Activated CD4-positive, alpha-beta memory T cell treated with anti-CD3 and anti-CD28 coated beads, Interleukin-2, amount 10 ng/mL, durations not matched to agents 7 days and 5 days (primary cell): ENCODE measurements around the gene ACER3. TPM values are rescaled to one million over a fixed set of nuclear protein-coding genes. Genes with fewer than 3 reads are reported as not detected.
"Not testable (repeated sequence)": the region's sequence is repeated elsewhere in the genome, so short reads cannot be mapped to it uniquely, and the experiment has no call there.

Source experiments
- CTCF ChIA-PET: fragments of 350-600 bp; sonication (Branson Sonifier 250); formaldehyde crosslinking; loops from one replicate; lab custom pipeline; 2021; ENCODE audit warnings: antibody characterized with exemption, inconsistent platforms; lab: Charles Lee
- POLR2A ChIA-PET: fragments of 350-600 bp; sonication (Branson Sonifier 250); formaldehyde crosslinking; loops from one replicate; lab custom pipeline; 2021; ENCODE audit warnings: antibody characterized with exemption; lab: Charles Lee
- DNase-seq: peaks from one replicate; pipeline ENCODE4 v3.0.0-alpha.2; 2020
- H3K27ac Mint-ChIP-seq: one replicate; pipeline ENCODE4 v1.8.0; 2021; ENCODE audit warnings: mild to moderate bottlenecking, mixed read lengths
- H3K27me3 Mint-ChIP-seq: one replicate; pipeline ENCODE4 v1.8.0; 2021; ENCODE audit warnings: mixed read lengths
- H3K36me3 Mint-ChIP-seq: one replicate; pipeline ENCODE4 v1.8.0; 2021; ENCODE audit warnings: low read depth, mixed read lengths
- H3K4me1 Mint-ChIP-seq: one replicate; pipeline ENCODE4 v1.8.0; 2021; ENCODE audit warnings: mixed read lengths
- H3K4me3 Mint-ChIP-seq: one replicate; pipeline ENCODE4 v1.8.0; 2021; ENCODE audit warnings: mild to moderate bottlenecking, mixed read lengths
- H3K9me3 Mint-ChIP-seq: one replicate; pipeline ENCODE4 v1.8.0; 2021; ENCODE audit warnings: mixed read lengths
- total RNA-seq, 2 experiments: library from RNA; stranded (reverse); gene quantifications; one replicate each; pipeline ENCODE4 v1.2.3, GENCODE V29; 2021

Gene ACER3
- total RNA-seq, 2 experiments from 2014 or later = 10.3 to 12.2 TPM

DNA sequence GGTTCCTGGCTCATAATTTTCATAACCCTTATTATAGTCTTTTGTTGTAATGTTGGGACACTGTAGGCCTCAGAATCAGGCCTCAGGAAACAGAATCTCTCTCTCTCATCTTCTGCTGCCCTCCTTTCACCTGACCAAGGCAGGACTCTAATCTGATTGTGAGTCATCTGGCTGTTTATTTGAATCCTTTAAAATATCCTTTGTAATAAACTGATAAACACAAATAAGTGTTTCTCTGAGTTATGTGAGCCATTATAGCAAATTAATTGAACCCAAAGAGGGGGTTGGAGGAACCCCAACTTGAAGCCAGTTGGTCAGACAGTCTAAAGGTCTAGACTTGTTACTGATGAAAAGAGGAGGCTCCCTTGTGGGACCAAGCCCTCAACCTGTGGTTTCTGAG, 30.6 kb downstream of the ACER3 start:
- no peak overlapping the region for H3K4me3 Mint-ChIP-seq
- no peaks in the 10 kb centered on the region for H3K36me3 Mint-ChIP-seq
- POLR2A ChIA-PET = no interaction called here
- no peaks in the 10 kb centered on the region for H3K27me3 Mint-ChIP-seq
- H3K4me1 Mint-ChIP-seq = peaks cover 6% of the 10 kb centered on the region
- CTCF ChIA-PET = no interaction called here
- no peak for DNase-seq
- no peak overlapping the region for H3K27ac Mint-ChIP-seq
- no peaks in the 10 kb centered on the region for H3K9me3 Mint-ChIP-seq

GRCh38 chr11:76891793-76892192, 31.1 kb downstream of the ACER3 start:
- no peaks in the 10 kb centered on the region for H3K9me3 Mint-ChIP-seq
- CTCF ChIA-PET = no interaction called here
- no peaks in the 10 kb centered on the region for H3K36me3 Mint-ChIP-seq
- H3K27ac Mint-ChIP-seq = no peak overlapping the region
- no peak overlapping the region for H3K4me3 Mint-ChIP-seq
- no peaks in the 10 kb centered on the region for H3K27me3 Mint-ChIP-seq
- DNase-seq = no peak
- H3K4me1 Mint-ChIP-seq = peaks cover 6% of the 10 kb centered on the region
- POLR2A ChIA-PET = no interaction called here

- Mint-ChIP-seq H3K27ac (no peak overlapping the region), H3K4me1 (peaks cover 6% of the 10 kb centered on the region), H3K4me3 (no peak overlapping the region), H3K27me3 (no peaks in the 10 kb centered on the region), H3K9me3 (no peaks in the 10 kb centered on the region), H3K36me3 (no peaks in the 10 kb centered on the region)
- DNase-seq = no peak
- ChIA-PET POLR2A (no interaction called here), CTCF (interaction anchor here (2.7 kb wide), 1 partner anchor 27 kb away, joined by 7 read pairs; no protein-coding TSS in a partner anchor)
Measured at GRCh38 chr11:76892306-76892705, 31.6 kb downstream of the ACER3 start.

- H3K4me1 Mint-ChIP-seq = no peaks in the 10 kb centered on the region
- ChIA-PET CTCF (interaction anchor here (0.9 kb wide), 1 partner anchor 23 kb away, joined by 3 read pairs; no protein-coding TSS in a partner anchor), POLR2A (no interaction called here)
- H3K4me3 Mint-ChIP-seq = no peak overlapping the region
- H3K27me3 Mint-ChIP-seq = no peaks in the 10 kb centered on the region
- H3K36me3 Mint-ChIP-seq = no peaks in the 10 kb centered on the region
- no peaks in the 10 kb centered on the region for H3K9me3 Mint-ChIP-seq
- no peak overlapping the region for H3K27ac Mint-ChIP-seq
- no peak for DNase-seq
Measured at GRCh38 chr11:76897233-76897632, 36.5 kb downstream of the ACER3 start.

GRCh38 chr11:76901144-76901543, 40.4 kb downstream of the ACER3 start:
- POLR2A ChIA-PET = no interaction called here
- Mint-ChIP-seq H3K4me3 (no peak overlapping the region), H3K4me1 (no peaks in the 10 kb centered on the region), H3K27ac (no peak overlapping the region), H3K9me3 (peaks cover under 1% of the 10 kb centered on the region), H3K36me3 (peaks cover 3% of the 10 kb centered on the region), H3K27me3 (no peaks in the 10 kb centered on the region)
- no peak for DNase-seq
- CTCF ChIA-PET = no interaction called here

DNA sequence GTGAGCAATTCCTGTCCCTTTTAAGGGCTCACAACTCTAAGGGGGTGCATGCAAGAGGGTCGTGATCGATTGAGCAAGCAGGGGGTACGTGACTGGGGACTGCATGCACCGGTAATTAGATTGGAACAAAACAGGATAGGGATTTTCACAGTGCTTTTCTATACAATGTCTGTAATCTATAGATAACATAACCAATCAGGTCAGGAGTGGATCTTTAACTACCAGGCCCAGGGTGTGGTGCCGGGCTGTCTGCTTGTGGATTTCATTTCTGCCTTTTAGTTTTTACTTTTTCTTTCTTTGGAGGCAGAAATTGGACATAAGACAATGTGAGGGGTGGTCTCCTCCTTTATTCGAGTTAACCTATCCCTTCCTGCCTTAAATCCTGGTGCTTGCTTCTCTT, 40.9 kb downstream of the ACER3 start:
- CTCF ChIA-PET = interaction anchor here (1.6 kb wide), 1 partner anchor 19 kb away, joined by 4 read pairs; no protein-coding TSS in a partner anchor
- H3K4me3 Mint-ChIP-seq, H3K27ac Mint-ChIP-seq, H3K27me3 Mint-ChIP-seq, H3K4me1 Mint-ChIP-seq, DNase-seq, H3K36me3 Mint-ChIP-seq, POLR2A ChIA-PET, H3K9me3 Mint-ChIP-seq: not testable (repeated sequence)

- POLR2A ChIA-PET = no interaction called here
- Mint-ChIP-seq H3K9me3 (peaks cover 7% of the 10 kb centered on the region), H3K27ac (no peak overlapping the region), H3K4me1 (no peaks in the 10 kb centered on the region), H3K27me3 (no peaks in the 10 kb centered on the region), H3K4me3 (no peak overlapping the region), H3K36me3 (peaks cover 8% of the 10 kb centered on the region)
- no peak for DNase-seq
- CTCF ChIA-PET = interaction anchor here (1.4 to 1.6 kb wide), 2 partner anchors 17 to 18 kb away, joined by 4 read pairs; no protein-coding TSS in a partner anchor
Measured at GRCh38 chr11:76902121-76903014, 41.6 kb downstream of the ACER3 start.

DNA sequence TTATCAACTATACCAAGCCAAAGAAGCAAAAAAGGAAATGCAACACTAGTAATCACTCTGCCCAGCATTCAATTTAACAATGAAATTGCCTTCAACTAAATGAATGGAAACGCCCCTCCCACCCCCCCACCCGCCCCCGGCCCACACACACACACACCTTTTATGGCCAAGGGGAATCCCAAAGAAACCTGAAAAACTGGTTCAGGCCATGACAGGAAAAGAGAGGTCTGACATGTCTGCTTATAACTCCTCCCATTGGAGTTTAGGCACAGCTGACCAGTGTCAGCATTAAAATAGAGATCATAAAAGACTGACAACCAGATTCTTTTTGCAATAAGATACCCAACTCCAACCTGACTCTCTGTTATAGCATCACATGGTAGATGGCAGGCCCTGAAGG, 42.6 kb downstream of the ACER3 start:
- CTCF ChIA-PET = interaction anchor here (1.4 kb wide), 1 partner anchor 16 kb away, joined by 4 read pairs; no protein-coding TSS in a partner anchor
- POLR2A ChIA-PET = no interaction called here
- Mint-ChIP-seq H3K27ac (no peak overlapping the region), H3K4me3 (no peak overlapping the region), H3K4me1 (no peaks in the 10 kb centered on the region), H3K27me3 (no peaks in the 10 kb centered on the region), H3K9me3 (peaks cover 9% of the 10 kb centered on the region), H3K36me3 (peaks cover 10% of the 10 kb centered on the region)
- DNase-seq = no peak

- Mint-ChIP-seq H3K4me1 (no peaks in the 10 kb centered on the region), H3K36me3 (peaks cover 8% of the 10 kb centered on the region), H3K27ac (no peak overlapping the region), H3K9me3 (peaks cover 13% of the 10 kb centered on the region), H3K27me3 (no peaks in the 10 kb centered on the region), H3K4me3 (no peak overlapping the region)
- no peak for DNase-seq
- CTCF ChIA-PET = interaction anchor here (1.4 kb wide), 1 partner anchor 9 kb away, joined by 8 read pairs; no protein-coding TSS in a partner anchor
- POLR2A ChIA-PET = no interaction called here
Measured at GRCh38 chr11:76910620-76911414, 50.1 kb downstream of the ACER3 start.

DNA sequence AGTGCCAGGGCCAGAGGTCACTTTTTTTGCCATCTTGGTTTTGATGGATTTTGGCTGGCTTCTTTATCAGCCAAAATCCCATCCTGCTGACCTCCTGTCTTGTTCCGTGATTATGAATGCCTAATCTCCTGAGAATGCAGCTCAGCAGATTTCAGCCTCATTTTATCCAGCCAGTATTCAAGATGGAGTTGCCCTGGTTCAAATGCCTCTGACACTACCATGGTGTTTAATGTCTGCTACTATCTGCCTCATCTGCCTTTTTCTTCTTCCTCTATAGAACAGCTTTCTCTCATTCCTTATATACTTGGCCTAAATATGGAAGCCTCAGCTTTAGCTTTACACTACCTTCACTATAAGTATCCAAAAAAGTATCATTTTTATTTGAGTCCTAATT, 50.7 kb downstream of the ACER3 start:
- Mint-ChIP-seq H3K4me1 (no peaks in the 10 kb centered on the region), H3K36me3 (peaks cover 8% of the 10 kb centered on the region), H3K27ac (no peak overlapping the region), H3K4me3 (no peak overlapping the region), H3K9me3 (peaks cover 10% of the 10 kb centered on the region), H3K27me3 (no peaks in the 10 kb centered on the region)
- DNase-seq = no peak
- CTCF ChIA-PET = interaction anchor here (0.9 to 1.4 kb wide), 2 partner anchors 9 to 109 kb away, joined by 3 to 8 read pairs; no protein-coding TSS in a partner anchor
- POLR2A ChIA-PET = no interaction called here

DNA sequence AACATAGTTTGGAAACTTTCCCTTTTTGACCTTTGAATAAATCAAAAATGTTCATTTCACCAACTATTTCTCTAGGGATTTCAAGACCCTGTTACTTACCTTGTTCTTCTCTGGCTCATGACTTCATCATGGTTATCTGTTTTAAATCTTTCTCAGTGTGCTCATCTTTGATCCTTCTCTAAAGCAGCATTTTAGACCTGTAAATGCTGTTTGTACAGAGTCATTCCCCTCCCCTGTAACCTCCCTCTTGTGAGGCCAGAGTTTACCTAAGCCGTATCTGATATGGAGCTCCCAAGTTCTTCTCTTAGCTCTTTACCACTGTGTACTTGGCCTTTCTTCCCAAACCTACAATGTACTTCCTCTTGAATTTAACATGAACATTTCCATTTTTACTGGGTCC, 56.0 kb downstream of the ACER3 start:
- Mint-ChIP-seq H3K27ac (no peak overlapping the region), H3K4me1 (peaks cover 12% of the 10 kb centered on the region), H3K27me3 (no peaks in the 10 kb centered on the region), H3K4me3 (no peak overlapping the region), H3K9me3 (no peaks in the 10 kb centered on the region), H3K36me3 (no peaks in the 10 kb centered on the region)
- ChIA-PET POLR2A (no interaction called here), CTCF (interaction anchor here (0.7 to 6.2 kb wide), 2 partner anchors 29 to 107 kb away, joined by 4 to 110 read pairs; no protein-coding TSS in a partner anchor)
- DNase-seq = no peak

DNA sequence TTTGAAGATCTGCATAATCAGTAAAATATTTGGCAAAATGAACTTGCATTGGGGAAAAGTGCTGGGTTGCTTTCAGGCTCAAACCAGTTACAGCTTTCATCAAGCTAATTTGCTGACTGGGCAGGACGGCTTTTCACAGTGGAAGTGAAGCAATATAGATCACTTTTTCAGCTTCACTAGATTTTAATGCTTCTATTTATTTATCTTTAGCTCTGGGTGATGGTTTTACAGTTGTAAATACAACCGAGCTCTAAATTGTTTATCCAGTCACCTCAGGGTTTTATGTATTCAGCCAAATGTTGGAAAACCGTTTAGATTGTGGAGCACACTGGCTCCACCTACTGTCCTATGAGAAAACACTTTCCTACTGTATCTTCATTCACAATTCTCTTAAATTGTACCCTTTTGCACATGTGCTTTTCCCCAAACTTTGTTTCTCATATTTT, 58.2 kb downstream of the ACER3 start:
- DNase-seq = no peak
- Mint-ChIP-seq H3K27me3 (no peaks in the 10 kb centered on the region), H3K27ac (no peak overlapping the region), H3K4me3 (peak overlapping the region; percentile 21), H3K4me1 (peaks cover 12% of the 10 kb centered on the region), H3K9me3 (no peaks in the 10 kb centered on the region), H3K36me3 (no peaks in the 10 kb centered on the region)
- ChIA-PET POLR2A (no interaction called here), CTCF (interaction anchor here (0.6 to 6.2 kb wide), 35 partner anchors 8 to 197 kb away, joined by 3 to 110 read pairs (median 4); partner anchors contain the start of genes ACER3 and B3GNT6)

GRCh38 chr11:76919467-76919866, 58.7 kb downstream of the ACER3 start:
- Mint-ChIP-seq H3K4me1 (peaks cover 12% of the 10 kb centered on the region), H3K36me3 (no peaks in the 10 kb centered on the region), H3K4me3 (no peak overlapping the region), H3K9me3 (no peaks in the 10 kb centered on the region), H3K27me3 (no peaks in the 10 kb centered on the region), H3K27ac (no peak overlapping the region)
- CTCF ChIA-PET = interaction anchor here (0.6 to 6.2 kb wide), 44 partner anchors 8 to 536 kb away, joined by 3 to 110 read pairs (median 5); no protein-coding TSS in a partner anchor
- POLR2A ChIA-PET = no interaction called here
- no peak for DNase-seq
